ENCODE measurements around the gene TCERG1L. TPM values are rescaled to one million over a fixed set of nuclear protein-coding genes. Genes with fewer than 3 reads are reported as not detected.

Gene TCERG1L
- total RNA-seq, 2 donors from 2014 or later, result 4.0 to 4.2 TPM

DNA sequence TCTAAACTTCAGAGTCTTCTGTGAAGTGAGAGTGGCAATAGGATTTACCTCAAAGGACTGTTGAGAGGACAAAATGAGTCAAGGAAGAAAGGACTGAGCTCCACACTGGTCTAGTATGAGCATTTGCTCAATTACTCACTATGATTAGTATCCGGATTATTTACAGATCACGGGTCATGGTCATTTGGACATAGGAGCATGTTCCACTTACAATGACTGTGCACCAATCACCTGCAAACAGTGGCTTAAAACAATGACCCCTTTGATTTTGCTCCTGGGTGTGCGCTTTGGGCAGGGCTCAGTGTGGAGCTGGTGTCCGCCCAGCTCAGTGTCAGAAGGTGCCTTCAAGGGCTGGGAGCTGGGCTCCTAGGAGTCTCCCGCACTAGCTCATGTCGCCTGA is 225.4 kb downstream of the TCERG1L start:
- intact Hi-C loops (cut with DNase I), result no loop called here
- no peak overlapping the region for H3K27ac ChIP-seq
- TF ChIP-seq, protein P1, sequence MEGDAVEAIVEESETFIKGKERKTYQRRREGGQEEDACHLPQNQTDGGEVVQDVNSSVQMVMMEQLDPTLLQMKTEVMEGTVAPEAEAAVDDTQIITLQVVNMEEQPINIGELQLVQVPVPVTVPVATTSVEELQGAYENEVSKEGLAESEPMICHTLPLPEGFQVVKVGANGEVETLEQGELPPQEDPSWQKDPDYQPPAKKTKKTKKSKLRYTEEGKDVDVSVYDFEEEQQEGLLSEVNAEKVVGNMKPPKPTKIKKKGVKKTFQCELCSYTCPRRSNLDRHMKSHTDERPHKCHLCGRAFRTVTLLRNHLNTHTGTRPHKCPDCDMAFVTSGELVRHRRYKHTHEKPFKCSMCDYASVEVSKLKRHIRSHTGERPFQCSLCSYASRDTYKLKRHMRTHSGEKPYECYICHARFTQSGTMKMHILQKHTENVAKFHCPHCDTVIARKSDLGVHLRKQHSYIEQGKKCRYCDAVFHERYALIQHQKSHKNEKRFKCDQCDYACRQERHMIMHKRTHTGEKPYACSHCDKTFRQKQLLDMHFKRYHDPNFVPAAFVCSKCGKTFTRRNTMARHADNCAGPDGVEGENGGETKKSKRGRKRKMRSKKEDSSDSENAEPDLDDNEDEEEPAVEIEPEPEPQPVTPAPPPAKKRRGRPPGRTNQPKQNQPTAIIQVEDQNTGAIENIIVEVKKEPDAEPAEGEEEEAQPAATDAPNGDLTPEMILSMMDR (IDR thresholded peaks at IDR 0.05), result no peak
- no peak for TF ChIP-seq POLR2A (IDR thresholded peaks at IDR 0.05)
- no peaks in the 10 kb centered on the region for H3K27me3 ChIP-seq
- no peaks in the 10 kb centered on the region for H3K36me3 ChIP-seq (replicated peaks in 1 of 2; ENCODE audit: insufficient read depth in 1 of 2, low read depth in 2 of 2)
- no peaks in the 10 kb centered on the region for H3K9me3 ChIP-seq
- H3K4me3 ChIP-seq, result no peak overlapping the region
- ATAC-seq, result no peak
- WGBS, 2 donors, result 65 to 86% methylated on average over 2 to 6 of the region's 6 CpGs
- peaks cover 25% of the 10 kb centered on the region for H3K4me1 ChIP-seq
- no peak for DNase-seq

DNA sequence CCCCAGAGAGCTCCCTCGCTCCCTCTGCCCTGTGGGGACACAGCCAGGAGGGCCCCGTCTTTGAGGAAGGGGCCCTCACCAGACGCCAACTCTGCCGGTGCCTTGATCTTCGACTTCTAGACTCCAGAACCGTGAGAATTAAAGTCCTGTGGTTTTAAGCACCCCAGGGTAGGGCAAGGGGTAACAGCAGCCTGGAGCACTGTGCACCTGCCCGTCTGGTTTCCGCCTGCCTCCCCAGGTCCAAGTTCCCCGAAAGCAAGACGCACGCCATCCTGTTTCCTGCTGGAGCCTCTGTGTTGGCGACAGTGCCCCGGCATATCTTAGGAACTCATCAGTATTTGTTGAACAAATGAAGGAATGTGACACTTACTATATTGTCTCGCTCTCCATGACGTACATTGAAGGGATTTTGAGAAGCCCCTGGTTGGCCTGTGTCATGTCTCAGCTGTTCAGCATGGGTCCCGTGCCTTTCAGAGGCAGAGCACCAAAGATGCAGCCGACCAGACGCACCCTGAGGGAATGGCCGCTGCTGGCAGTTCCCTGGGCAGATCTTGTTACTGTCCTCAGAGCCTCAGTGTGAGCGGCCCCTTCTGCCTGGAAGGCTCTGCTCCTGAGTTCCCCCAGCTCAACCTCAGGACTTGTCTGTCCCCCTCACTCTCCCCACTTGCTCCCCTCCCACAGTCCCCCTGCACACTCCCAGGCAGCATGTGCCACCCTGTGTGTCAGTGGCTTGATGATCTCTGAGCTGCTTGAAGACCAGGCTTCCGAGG is 226.2 kb downstream of the TCERG1L start:
- TF ChIP-seq, protein P1 (IDR thresholded peaks at IDR 0.05), result no peak
- no peak for TF ChIP-seq POLR2A (IDR thresholded peaks at IDR 0.05)
- H3K4me3 ChIP-seq, result no peak overlapping the region
- H3K4me1 ChIP-seq, result peaks cover 18% of the 10 kb centered on the region
- WGBS, 2 donors, result 77 to 84% methylated on average over 17 to 19 of the region's 21 CpGs
- ATAC-seq, result no peak
- no peak for DNase-seq
- no peaks in the 10 kb centered on the region for H3K9me3 ChIP-seq
- no peaks in the 10 kb centered on the region for H3K27me3 ChIP-seq
- intact Hi-C loops (cut with DNase I), result no loop called here
- no peaks in the 10 kb centered on the region for H3K36me3 ChIP-seq (replicated peaks in 1 of 2; ENCODE audit: insufficient read depth in 1 of 2, low read depth in 2 of 2)
- no peak overlapping the region for H3K27ac ChIP-seq

DNA sequence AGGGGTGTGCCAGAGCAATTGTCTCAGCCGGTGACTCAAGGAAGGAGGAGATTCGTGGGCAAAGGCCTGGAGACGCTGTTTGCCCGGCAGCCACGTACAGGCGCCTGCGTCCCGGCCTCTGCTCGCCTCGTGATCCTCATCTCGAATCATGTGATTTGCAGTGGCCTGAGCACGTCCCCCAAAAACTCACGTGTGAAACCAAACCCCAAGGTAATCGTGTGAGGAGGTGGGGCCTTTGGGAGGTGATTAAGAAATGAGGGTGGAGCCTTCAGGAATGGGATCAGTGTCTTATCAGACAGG is 226.8 kb downstream of the TCERG1L start:
- Histone ChIP-seq H3K4me1 (peaks cover 18% of the 10 kb centered on the region), H3K27me3 (no peaks in the 10 kb centered on the region), H3K36me3 (replicated peaks in 1 of 2; ENCODE audit: insufficient read depth in 1 of 2, low read depth in 2 of 2) (no peaks in the 10 kb centered on the region), H3K4me3 (no peak overlapping the region), H3K27ac (no peak overlapping the region), H3K9me3 (no peaks in the 10 kb centered on the region)
- DNase-seq (no peak), ATAC-seq (no peak)
- intact Hi-C loops (cut with DNase I), result no loop called here
- WGBS, 2 donors, result 83 to 84% methylated on average over 9 to 14 of the region's 14 CpGs
- TF ChIP-seq POLR2A (IDR thresholded peaks at IDR 0.05), result no peak
- TF ChIP-seq, protein P1 (IDR thresholded peaks at IDR 0.05), result no peak

DNA sequence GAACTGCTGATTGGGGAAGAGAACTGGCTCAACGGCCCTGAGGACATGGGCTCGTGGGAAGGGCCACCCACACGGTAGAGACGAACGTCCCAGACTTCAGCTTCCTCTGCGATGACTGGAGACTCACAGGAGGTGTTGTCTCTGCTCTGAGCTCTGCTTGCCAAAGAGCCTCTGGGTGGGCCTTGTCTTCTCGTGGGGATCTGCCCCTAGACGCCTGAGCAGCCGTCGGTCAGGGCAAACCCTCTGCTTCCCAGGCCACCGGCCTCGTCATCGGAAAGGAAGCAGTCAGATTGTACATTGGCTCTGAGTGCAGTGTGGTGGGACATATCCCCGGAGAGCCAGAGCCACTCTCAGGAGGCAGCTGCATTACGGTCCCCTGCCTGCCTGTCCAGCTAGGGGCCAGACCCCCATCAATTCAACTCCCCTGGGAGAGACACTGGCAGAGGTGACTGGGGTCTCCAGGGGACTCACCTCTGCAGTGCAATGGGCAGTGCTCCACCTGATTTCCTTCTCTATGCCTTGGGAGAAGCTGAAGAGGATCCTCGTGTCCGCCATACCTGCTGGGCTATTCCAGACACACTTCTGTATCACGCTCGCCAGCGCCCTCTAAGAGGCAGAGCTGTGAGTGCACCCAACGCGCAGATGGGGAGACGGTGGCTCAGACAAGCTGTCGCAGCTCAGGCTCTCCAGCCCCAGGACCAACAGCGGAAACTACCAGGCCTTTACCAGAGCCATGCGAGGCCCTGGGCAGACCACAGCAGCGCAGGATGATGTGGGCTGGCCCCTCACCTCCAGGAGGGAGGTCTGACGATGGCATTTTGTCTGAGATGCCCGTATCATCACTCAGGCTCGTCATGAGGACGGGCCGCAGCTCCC is 227.4 kb downstream of the TCERG1L start:
- H3K27ac ChIP-seq, result no peak overlapping the region
- intact Hi-C loops (cut with DNase I), result no loop called here
- no peaks in the 10 kb centered on the region for H3K36me3 ChIP-seq (replicated peaks in 1 of 2; ENCODE audit: insufficient read depth in 1 of 2, low read depth in 2 of 2)
- no peak for DNase-seq
- no peaks in the 10 kb centered on the region for H3K9me3 ChIP-seq
- no peak for ATAC-seq
- TF ChIP-seq, protein P1 (IDR thresholded peaks at IDR 0.05), result no peak
- TF ChIP-seq POLR2A (IDR thresholded peaks at IDR 0.05), result no peak
- H3K4me3 ChIP-seq, result no peak overlapping the region
- H3K27me3 ChIP-seq, result no peaks in the 10 kb centered on the region
- peaks cover 18% of the 10 kb centered on the region for H3K4me1 ChIP-seq
- 77 to 79% methylated on average over 26 to 32 of the region's 32 CpGs for WGBS, 2 donors

Measured in body of pancreas (tissue), 4 donors.